ENCODE results near the gene GLS2.

DNA sequence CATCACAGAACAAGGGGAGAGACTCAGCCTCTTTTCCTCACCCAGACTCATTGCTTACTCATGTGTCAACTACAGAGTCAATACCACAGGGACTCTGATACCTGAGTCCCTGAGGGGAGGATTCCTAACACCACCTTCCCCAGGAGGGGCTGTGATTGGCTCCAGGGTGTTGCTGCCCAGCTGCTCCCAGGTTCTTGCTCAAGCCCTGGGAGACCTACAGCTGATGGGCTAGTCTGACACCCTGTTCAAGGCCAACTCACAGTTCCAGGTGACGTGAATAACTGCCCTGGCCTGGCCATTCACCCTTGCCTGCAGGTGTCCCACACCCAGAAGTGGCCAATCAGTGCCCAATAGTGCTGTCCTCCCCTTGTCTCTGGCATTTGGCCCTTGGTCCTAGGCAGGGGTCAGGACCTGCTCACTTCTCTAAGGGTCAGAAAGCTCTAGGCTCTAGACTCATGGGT lies 11.0 kb downstream of the GLS2 start:
- TF ChIP-seq, protein P1, sequence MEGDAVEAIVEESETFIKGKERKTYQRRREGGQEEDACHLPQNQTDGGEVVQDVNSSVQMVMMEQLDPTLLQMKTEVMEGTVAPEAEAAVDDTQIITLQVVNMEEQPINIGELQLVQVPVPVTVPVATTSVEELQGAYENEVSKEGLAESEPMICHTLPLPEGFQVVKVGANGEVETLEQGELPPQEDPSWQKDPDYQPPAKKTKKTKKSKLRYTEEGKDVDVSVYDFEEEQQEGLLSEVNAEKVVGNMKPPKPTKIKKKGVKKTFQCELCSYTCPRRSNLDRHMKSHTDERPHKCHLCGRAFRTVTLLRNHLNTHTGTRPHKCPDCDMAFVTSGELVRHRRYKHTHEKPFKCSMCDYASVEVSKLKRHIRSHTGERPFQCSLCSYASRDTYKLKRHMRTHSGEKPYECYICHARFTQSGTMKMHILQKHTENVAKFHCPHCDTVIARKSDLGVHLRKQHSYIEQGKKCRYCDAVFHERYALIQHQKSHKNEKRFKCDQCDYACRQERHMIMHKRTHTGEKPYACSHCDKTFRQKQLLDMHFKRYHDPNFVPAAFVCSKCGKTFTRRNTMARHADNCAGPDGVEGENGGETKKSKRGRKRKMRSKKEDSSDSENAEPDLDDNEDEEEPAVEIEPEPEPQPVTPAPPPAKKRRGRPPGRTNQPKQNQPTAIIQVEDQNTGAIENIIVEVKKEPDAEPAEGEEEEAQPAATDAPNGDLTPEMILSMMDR (IDR thresholded peaks at IDR 0.05; ENCODE audit: insufficient read depth, low read length), result no peak
- no peak for TF ChIP-seq POLR2AphosphoS5 (IDR thresholded peaks at IDR 0.05; ENCODE audit: low read depth)

Data from HL-60 (cell line).